Ovary (tissue), 9 donors: ENCODE measurements around the gene HCN4. TPM values are rescaled to one million over a fixed set of nuclear protein-coding genes. Genes with fewer than 3 reads are reported as not detected.

Experiments used
- DNase-seq, 5 donors: peaks; one replicate each; pipeline ENCODE4 v3.0.0-alpha.2; 2019 to 2020
- H3K27ac ChIP-seq, 2 donors: fragments of 200-600 bp; one replicate each; pipeline versions ENCODE4 v1.5.1 to v1.8.0; 2019 to 2022
- H3K27me3 ChIP-seq: fragments of 200-600 bp; one replicate; pipeline ENCODE4 v1.8.0; 2022
- H3K36me3 ChIP-seq: fragments of 200-600 bp; sonication (generic); one replicate; pipeline ENCODE4 v1.5.1; 2019
- H3K4me1 ChIP-seq: one replicate; pipeline ENCODE4 v1.8.1; 2013; ENCODE audit warnings: mild to moderate bottlenecking, moderate library complexity; ENCODE audit not compliant: insufficient read depth
- H3K4me3 ChIP-seq: fragments of 200-600 bp; sonication (generic); one replicate; pipeline ENCODE4 v1.5.1; 2017
- H3K9me3 ChIP-seq, 2 donors: fragments of 200-600 bp in 1 of 2; sonication (generic) in 1 of 2; one replicate each; pipeline versions ENCODE4 v1.5.1 to v1.8.1; 2013 to 2019; ENCODE audit warnings: mild to moderate bottlenecking in 1 of 2, moderate library complexity in 1 of 2
- CTCF ChIP-seq, 3 donors: fragments of 450-650 bp in 2 of 3; fragments of 200-600 bp in 1 of 3; IDR thresholded peaks; one replicate each; pipeline versions ENCODE4 v1.5.1 to v1.8.0; 2016 to 2022; ENCODE audit warnings: antibody characterized with exemption in 3 of 3, mild to moderate bottlenecking in 1 of 3
- EP300 ChIP-seq: sonication (generic); formaldehyde crosslinking; IDR thresholded peaks from one replicate; pipeline ENCODE4 v1.6.1; 2017; ENCODE audit warnings: antibody characterized with exemption
- POLR2A ChIP-seq: fragments of 450-650 bp; IDR thresholded peaks from one replicate; pipeline ENCODE4 v1.6.1; 2017; ENCODE audit warnings: antibody characterized with exemption, mild to moderate bottlenecking, moderate library complexity
- WGBS, 3 donors: extraction: QIAGEN DNeasy Blood & Tissue Kit in 1 of 3; methylation state at CpG; one replicate each; pipeline versions ENCODE4 v1.1.5 to v1.1.7; 2013 to 2017; 5-methylcytosine and 5-hydroxymethylcytosine counted together
- intact Hi-C, 4 donors: fragments of 100-400 bp; cut with DNase I; formaldehyde crosslinking; loops; one replicate each; pipeline versions ENCODE4 v1.11.0 to v1.15.1; 2022 to 2023
- polyA plus RNA-seq, 2 donors: library from polyadenylated mRNA; stranded (reverse); fragments of 200-250 nt in 1 of 2; fragments of 350-450 nt in 1 of 2; fragmentation: Illumina TruSeq in 1 of 2; extraction: RNeasy Lipid Tissue Mini Kit (QIAGEN cat#74804) in 1 of 2; gene quantifications; one replicate each; pipeline ENCODE4 v1.2.3, GENCODE V29; 2013 to 2014
- total RNA-seq, 7 donors: library from RNA; depleted of rRNA in 2 of 7; stranded (reverse); fragments of >200 nt in 2 of 7; fragmentation: NEBNext Ultra II Directional in 3 of 7; extraction: Animal tissue kit (Norgen Biotek cat#: 25700) in 3 of 7; gene quantifications; one replicate each; pipeline versions ENCODE4 v1.1.0 to v1.2.4, GENCODE V29; 2016 to 2023
- donor health status: DM: no; HTN: no; CAD: no; lungs with moderate emphysema.
- donor health status: DM: no; HTN: no; CAD: no.
- donor health status: Bipolar disorder and iron deficiency.
- donor health status: DM: yes; HTN: yes; CAD: no.
- donor health status: DM: no; HTN: no; CAD: no.
- donor health status: DM: yes; HTN: yes; CAD: no.

The HCN4 gene
- total and polyA plus RNA-seq, 9 donors = 0.03 TPM; not detected in 8

GRCh38 chr15:73335471-73335870 lies 33.3 kb downstream of the HCN4 start:
- Histone ChIP-seq H3K4me1 (no peaks in the 10 kb centered on the region), H3K9me3 (no peaks in the 10 kb centered on the region), H3K4me3 (no peak overlapping the region), H3K27ac (no peak overlapping the region), H3K36me3 (no peaks in the 10 kb centered on the region), H3K27me3 (no peaks in the 10 kb centered on the region)
- TF ChIP-seq POLR2A (no peak), EP300 (no peak), CTCF (IDR thresholded peaks at IDR 0.05) (no peak)
- 77 to 82% (median 79%) methylated on average over 5 of the region's 5 CpGs for WGBS, 3 donors
- DNase-seq = no peak
- intact Hi-C loops = no loop called here

GRCh38 chr15:73335026-73335425 lies 33.7 kb downstream of the HCN4 start:
- intact Hi-C loops = no loop called here
- no peak overlapping the region for H3K27ac ChIP-seq

GRCh38 chr15:73334086-73334485 lies 34.7 kb downstream of the HCN4 start:
- Histone ChIP-seq H3K36me3 (no peaks in the 10 kb centered on the region), H3K9me3 (no peaks in the 10 kb centered on the region), H3K27me3 (no peaks in the 10 kb centered on the region), H3K4me1 (no peaks in the 10 kb centered on the region), H3K4me3 (no peak overlapping the region), H3K27ac (no peak overlapping the region)
- no peak for DNase-seq
- TF ChIP-seq EP300 = no peak
- TF ChIP-seq CTCF (IDR thresholded peaks at IDR 0.05) = no peak
- TF ChIP-seq POLR2A = no peak
- WGBS, 3 donors = 82 to 95% (median 91%) methylated on average over 6 of the region's 6 CpGs
- intact Hi-C loops = no loop called here

More at GRCh38 chr15:73335026-73335425, 33.7 kb downstream of the HCN4 start:
- DNase-seq = no peak
- TF ChIP-seq POLR2A = no peak
- TF ChIP-seq CTCF (IDR thresholded peaks at IDR 0.05) = no peak
- Histone ChIP-seq H3K9me3 (no peaks in the 10 kb centered on the region), H3K27me3 (no peaks in the 10 kb centered on the region), H3K4me3 (no peak overlapping the region), H3K36me3 (no peaks in the 10 kb centered on the region), H3K4me1 (no peaks in the 10 kb centered on the region)
- 74 to 77% (median 74%) methylated on average over 9 of the region's 9 CpGs for WGBS, 3 donors

- no peak overlapping the region for H3K27ac ChIP-seq
- TF ChIP-seq POLR2A (no peak), EP300 (no peak)
These were observed 35.8 kb downstream of the HCN4 start for GRCh38 chr15:73333001-73333400.

GRCh38 chr15:73331991-73332925 lies 36.5 kb downstream of the HCN4 start:
- 87 to 91% (median 88%) methylated on average over 19 of the region's 19 CpGs for WGBS, 3 donors
- intact Hi-C loops = no loop called here

More at GRCh38 chr15:73333001-73333400, 35.8 kb downstream of the HCN4 start:
- Histone ChIP-seq H3K4me3 (no peak overlapping the region), H3K4me1 (no peaks in the 10 kb centered on the region), H3K36me3 (no peaks in the 10 kb centered on the region), H3K27me3 (no peaks in the 10 kb centered on the region), H3K9me3 (no peaks in the 10 kb centered on the region)
- intact Hi-C loops = no loop called here
- WGBS, 3 donors = 86 to 92% (median 91%) methylated on average over 2 of the region's 2 CpGs
- DNase-seq = no peak

More at GRCh38 chr15:73331991-73332925, 36.5 kb downstream of the HCN4 start:
- Histone ChIP-seq H3K27ac (no peak overlapping the region), H3K4me3 (no peak overlapping the region), H3K27me3 (no peaks in the 10 kb centered on the region), H3K36me3 (no peaks in the 10 kb centered on the region), H3K9me3 (no peaks in the 10 kb centered on the region), H3K4me1 (no peaks in the 10 kb centered on the region)
- no peak for DNase-seq
- TF ChIP-seq CTCF (IDR thresholded peaks at IDR 0.05) (no peak), POLR2A (no peak)
